T-helper 1 cell treated with Interleukin-12 subunit alpha and Interleukin-12 subunit beta and Interleukin-4 antibody, amounts not matched to agents 30 ng/mL and 1 ng/mL, for 36 hours (primary cell): Measurements from ENCODE around the gene XAB2. TPM values are rescaled to one million over a fixed set of nuclear protein-coding genes. Genes with fewer than 3 reads are reported as not detected.

Experiments used
- intact Hi-C: fragments of 100-400 bp; cut with micrococcal nuclease; formaldehyde crosslinking; loops from one replicate; pipeline ENCODE4 v1.15.1; 2024
- total RNA-seq: library from RNA; stranded (reverse); gene quantifications from 2 replicates; pipeline ENCODE4 v1.2.3, GENCODE V29; 2022

Gene XAB2
- total RNA-seq, 1 donor from 2014 or later = 47.0 TPM

DNA sequence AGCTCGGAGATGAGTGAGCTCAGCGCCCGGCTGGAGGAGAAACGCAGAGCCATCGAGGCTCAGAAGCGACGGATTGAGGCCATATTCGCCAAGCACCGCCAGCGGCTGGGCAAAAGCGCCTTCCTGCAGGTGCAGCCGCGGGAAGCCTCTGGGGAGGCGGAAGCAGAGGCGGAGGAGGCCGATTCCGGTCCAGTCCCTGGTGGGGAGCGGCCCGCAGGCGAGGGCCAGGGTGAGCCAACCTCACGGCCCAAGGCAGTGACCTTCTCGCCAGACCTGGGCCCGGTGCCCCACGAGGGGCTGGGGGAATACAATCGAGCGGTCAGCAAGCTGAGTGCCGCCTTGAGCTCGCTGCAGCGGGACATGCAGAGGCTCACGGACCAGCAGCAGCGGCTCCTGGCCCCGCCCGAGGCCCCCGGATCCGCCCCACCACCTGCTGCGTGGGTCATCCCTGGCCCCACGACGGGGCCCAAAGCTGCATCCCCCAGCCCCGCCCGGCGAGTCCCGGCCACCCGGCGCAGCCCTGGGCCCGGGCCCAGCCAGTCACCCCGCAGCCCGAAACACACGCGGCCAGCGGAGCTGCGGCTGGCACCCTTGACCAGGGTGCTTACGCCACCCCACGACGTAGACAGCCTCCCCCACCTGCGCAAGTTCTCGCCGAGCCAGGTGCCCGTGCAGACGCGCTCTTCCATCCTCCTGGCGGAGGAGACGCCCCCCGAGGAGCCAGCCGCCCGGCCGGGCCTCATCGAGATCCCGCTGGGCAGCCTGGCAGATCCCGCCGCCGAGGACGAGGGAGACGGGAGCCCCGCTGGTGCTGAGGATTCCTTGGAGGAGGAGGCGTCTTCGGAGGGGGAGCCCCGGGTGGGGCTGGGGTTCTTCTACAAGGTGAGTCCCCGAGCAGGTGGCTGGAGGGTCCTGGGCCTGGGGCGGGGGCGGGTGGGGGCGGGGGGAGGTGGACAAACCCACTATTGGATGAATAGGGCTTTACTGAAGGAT lies 16.8 kb downstream of the XAB2 start:
- intact Hi-C loops = no loop called here

DNA sequence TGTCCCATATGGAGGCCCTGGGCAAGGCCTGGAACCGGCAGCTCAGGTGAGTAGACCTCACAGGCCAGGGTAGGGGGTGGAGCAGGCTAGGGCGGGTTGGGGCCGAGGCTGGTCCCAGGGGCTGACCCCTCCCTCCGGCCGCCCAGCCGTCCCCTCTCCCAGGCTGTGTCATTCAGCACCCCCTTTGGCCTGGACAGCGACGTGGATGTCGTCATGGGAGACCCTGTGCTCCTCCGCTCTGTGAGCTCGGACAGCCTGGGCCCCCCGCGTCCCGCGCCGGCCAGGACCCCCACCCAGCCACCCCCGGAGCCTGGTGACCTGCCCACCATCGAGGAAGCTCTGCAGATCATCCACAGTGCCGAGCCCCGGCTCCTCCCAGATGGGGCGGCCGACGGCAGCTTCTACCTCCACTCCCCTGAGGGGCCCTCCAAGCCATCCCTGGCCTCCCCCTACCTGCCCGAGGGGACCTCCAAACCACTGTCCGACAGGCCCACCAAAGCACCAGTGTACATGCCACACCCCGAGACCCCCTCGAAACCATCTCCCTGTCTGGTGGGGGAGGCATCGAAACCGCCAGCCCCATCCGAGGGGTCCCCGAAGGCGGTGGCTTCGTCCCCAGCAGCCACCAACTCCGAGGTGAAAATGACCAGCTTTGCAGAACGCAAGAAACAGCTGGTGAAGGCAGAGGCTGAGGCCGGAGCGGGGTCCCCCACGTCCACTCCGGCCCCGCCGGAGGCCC lies 17.6 kb downstream of the XAB2 start:
- intact Hi-C loops = no loop called here

DNA sequence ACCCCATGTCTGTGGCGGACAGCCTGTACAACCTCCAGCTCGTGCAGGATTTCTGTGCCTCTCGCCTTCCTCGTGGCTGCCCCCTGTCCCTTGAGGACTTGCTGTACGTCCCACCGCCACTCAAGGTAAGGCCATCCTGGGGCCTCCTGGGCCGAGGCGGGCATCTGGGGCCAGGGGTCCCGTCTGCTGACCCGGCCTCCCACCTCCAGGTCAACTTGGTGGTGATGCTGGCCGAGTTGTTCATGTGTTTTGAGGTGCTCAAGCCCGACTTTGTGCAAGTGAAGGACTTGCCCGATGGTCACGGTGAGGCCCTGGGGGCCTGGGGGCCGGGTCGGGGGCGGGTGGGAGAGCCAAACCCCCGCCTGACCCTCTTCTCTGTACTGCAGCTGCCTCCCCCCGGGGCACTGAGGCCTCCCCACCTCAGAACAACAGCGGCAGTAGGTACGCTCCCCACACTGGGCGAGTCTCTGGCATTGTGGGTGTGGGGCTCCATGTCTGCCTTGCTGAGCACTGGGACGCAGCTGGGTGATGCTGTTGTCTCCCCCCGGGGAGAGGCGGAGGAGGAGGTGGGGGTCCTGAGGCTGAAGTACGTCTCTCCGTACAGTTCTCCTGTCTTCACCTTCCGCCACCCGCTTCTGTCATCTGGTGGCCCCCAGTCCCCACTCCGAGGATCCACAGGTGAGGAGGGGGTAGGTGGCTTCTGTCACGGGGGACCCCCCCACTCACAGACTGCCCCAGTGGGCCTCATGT lies 18.7 kb downstream of the XAB2 start:
- intact Hi-C loops = no loop called here

DNA sequence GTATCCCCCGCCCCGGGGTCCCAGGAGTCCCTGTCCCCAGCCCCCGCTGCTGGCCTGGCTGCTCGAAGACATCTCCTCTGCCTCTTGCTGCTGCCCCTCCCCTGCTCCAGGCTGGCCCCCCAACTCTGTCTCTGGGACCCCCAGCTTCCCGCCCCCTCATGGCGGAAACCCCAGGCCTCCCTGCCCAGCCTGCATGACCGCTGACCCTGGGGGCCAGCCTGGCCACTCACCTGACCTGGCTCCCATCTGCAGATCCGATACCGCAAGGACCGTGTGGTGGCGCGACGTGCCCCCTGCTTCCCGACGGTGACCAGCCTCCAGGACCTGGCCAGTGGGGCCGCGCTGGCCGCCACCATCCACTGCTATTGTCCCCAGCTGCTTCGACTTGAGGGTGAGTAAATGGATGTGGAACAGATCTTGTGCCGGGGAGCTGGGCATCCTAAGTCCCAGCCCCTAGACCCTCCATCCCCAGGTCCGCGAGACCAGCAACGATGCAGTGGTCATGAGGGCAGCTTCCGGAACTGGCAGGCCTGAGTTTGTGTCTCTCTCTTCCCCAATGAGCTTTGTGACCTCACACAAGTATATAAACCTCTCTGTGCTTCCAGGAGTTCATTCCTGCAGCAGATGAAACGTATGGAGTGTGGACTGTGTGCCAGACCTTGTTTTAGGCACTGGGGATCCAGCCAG lies 21.3 kb downstream of the XAB2 start:
- intact Hi-C loops = no loop called here

DNA sequence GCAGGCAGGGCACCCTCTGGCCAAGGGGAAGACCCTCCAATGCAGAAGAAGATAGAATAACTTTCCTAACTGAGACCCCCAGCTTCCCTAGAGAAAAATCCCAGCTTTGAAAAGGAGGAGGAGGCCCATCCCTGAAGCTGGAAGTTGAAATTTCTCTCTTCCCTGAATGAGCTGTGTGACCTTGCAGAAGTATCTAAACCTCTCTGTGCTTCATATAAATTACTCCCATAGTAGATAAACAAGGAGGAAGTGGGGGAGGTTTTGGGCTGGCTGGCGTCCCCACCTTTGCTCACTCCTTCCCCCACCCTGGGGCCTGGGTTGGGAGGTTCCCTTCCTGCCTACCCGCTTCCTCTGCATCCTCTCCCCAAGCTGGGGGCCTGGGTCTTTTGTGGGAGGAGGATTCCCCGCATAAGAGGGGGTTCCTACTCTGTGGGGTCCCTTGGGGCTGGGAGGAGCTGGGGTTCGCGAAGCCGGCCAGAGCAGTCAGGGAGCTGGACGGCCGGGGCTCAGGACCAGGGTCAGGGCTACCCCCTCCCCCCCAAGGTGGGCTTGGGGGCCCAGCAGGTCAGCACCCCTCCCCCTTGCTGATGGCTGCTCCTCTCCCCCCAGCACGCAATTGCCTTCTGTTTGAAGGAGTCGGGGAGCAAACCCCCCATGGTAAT lies 22.0 kb downstream of the XAB2 start:
- intact Hi-C loops = no loop called here

DNA sequence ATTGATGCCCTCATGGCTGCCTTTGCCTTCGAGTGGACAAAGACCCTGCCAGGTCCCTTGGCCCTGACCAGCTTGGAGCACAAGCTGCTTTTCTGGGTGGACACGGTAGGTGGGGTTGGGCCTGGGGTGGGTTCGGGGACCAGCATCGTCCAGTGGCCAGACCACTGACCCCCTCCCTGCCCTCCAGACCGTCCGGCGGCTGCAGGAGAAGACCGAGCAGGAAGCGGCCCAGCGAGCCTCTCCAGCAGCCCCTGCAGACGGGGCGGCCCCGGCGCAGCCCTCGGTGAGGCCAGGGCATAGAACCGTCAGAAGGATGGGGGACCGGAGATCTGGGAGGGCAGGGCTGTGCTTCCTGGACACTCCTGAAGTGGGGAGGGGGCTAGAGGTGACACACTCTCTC lies 23.1 kb downstream of the XAB2 start:
- intact Hi-C loops = no loop called here

DNA sequence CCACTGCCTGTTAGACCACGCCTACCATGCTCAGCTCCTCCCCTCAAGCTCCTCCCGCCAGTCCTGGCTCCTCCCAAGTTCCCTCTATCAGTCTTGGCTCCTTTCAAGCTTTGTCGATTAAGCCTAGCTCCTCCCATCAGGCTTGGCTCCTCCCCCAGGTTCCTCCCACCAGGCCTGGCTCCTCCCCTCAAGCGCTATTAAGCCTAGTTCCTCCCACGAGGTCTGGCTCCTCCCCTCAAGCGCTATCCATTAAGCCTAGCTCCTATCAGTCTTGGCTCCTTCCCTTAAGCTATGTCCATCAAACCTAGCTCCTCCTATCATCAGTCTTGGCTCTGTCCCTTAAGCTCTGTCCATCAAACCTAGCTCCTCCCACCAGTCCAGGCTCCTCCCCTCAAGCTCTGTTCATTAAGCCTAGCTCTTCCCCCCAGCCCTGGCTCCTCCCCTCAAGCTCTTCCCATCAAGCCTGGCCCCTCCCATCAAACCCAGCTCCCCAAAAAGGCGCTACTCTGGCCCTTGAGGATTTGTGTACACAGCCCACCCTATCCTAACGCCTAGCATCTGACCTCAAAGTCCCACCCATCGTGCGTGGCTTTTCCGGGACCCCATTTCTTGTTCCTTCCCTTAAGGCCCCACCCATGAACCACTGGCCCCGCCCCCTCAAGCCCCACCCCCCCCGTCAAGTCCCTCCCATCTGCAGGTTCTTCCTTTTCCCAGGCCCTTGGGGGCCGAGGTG lies 23.7 kb downstream of the XAB2 start:
- intact Hi-C loops = no loop called here

DNA sequence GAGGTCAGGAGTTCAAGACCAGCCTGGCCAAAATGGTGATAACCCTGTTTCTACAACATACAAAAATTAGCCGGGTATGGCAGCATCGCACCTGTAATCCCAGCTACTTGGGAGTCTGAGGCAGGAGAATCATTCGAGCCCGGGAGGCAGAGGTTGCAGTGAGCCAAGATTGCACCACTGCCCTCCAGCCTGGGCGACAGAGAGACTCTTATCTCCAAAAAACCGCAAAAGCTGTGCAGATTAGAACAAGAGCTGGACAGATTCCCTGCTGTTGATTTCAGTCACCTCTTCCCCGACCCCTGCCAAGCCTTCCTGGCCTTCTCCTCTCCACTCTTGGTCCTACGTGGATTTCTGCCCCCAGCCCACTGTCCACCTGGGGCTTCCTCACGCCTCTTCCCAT lies 25.4 kb downstream of the XAB2 start:
- intact Hi-C loops = no loop called here

DNA sequence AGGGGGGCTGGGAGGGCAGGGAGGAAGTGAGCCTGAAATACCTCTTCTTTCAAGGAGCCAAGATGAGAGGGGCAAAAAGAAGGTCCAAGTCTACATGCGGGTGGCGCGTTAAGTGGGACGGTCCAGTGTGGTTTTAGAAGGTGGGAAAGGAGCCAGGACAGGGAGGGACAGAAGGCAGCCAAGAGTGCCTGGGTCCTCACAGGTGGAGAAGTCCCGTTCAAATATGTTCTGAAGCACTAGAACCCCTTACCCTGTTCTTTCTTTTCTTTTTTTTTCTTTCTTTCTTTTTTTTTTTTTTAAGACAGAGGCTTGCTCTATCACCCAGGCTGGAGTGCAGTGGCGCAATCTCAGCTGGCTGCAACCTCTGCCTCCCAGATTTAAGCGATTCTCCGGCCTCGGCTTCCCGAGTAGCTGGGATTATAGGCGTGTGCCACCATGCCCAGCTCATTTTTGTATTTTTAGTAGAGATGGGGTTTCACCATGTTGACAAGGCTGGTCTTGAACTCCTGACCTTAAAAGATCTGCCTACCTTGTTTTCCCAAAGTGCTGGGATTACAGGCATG lies 26.3 kb downstream of the XAB2 start:
- intact Hi-C loops = no loop called here

DNA sequence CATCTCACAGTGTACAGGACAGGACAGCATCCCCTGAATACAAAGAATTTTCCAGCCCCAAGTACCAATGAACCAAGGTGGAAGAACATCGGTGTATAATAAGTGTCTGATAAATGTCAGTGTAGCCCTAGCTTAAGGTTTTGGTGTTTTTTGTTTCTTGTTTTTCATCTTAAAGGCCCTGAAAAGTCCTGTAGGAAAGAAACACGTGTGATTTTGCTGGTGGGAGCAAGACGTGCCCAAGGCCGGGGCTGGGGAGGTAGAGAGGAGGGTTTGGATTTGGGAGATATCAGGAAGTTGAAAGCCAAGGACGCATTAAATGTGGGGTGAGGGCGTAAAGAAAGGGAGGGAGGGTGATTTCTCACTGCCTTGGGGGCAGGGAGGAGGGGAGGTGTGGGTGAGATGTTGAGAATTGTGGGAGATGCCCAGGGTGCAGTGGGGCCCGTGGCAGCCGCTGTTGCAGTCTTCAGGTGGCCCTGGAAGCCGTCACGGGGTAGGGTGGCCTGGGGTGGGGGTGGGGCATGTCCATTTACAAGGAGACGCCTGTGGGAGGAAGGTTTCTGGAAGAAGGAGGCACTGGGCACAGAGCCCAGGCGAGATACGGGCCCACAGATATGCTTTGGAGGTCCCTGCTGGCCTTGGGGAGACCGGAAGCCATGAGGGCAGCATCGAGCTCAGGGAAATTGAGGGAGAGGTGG lies 27.0 kb downstream of the XAB2 start:
- intact Hi-C loops = no loop called here

DNA sequence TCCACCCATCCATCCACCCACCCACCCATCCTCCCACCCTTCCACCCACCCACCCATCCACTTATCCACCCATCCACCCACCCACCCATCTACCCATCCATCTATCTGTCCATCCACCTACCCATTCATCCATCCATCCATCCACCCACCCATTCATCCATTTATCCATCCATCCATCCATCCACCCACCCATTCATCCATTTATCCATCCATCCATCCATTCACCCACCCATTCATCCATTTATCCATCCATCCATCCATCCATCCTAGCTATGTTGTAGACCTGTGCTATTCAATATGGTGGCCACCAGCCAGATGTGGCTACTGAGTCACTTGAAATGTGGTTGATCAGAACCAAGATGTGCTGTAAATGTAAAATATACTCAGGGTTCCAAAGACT lies 28.6 kb downstream of the XAB2 start:
- intact Hi-C loops = no loop called here

DNA sequence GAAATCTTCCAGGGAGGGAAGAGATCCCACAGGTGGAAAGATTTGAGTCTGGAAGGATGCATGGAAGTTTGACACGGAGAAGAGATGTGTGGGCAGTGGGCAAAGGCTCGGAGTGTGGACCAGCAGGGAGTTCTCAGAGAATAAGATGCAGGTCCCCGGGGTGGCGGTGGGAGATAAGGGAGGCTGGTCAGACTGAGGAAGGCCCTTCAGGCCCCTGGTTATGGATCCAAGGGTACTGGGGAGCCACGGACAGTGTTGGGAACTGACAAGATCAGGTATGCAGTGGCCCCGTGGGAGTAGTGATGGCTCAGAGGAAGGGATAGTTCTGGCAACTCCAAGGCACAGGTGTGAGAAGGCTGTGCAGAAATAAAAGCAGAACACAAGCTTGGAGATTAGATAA lies 31.2 kb downstream of the XAB2 start:
- intact Hi-C loops = no loop called here

DNA sequence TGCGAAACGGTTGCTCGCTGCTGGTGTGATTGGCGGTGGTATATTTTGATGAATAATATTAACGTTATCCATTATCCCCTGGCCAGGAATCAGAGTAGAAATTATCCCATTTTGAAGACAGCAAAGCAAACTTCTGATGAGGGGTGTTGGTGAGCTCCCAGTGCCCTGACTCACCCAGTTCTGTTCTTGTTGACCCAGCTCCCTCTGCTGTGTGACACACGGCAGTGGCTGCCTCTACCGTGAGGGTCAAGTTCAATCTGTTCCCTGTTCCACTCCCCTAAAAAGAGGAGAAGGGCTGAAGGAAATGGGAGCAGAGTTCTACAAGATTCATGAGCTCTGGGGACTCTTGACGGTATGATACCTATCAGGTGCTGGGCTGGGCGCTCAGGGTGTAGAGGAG lies 31.7 kb downstream of the XAB2 start:
- intact Hi-C loops = no loop called here

DNA sequence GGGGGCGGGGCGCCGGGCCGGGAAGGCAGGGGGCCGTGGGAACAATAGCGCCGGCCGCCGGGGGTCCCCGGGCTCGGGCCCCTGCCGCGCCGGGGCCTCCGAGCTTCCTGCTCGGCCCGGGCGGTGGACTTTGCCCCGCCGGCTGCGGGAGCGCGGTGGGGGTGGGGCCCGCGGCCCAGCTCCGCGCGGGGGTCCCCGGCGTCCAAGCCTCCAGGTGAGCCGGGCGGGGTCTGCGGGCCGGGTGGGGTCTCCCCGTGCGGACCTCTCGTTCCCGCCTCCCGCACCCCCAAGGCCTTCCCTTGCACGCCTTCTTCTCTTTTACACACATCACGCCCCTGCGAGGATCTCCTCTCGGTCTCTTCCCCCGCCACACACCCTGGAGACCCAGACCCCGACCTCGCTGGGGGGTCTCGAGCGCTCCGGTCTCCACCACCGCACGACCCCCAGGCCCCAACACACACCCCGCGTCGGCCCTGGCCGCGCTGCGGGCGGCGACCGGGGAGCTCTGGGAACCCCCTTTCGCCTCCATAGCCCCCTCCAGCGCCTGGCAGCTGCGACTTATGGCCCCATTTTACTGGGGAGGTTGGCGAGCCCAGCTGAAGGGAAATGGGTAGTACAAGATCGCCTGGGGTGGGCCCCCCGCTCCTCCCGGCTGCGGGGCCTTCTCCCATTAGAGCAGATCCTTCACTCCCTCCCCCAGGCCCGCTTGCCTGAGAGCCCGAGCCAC lies 33.0 kb downstream of the XAB2 start:
- intact Hi-C loops = no loop called here

DNA sequence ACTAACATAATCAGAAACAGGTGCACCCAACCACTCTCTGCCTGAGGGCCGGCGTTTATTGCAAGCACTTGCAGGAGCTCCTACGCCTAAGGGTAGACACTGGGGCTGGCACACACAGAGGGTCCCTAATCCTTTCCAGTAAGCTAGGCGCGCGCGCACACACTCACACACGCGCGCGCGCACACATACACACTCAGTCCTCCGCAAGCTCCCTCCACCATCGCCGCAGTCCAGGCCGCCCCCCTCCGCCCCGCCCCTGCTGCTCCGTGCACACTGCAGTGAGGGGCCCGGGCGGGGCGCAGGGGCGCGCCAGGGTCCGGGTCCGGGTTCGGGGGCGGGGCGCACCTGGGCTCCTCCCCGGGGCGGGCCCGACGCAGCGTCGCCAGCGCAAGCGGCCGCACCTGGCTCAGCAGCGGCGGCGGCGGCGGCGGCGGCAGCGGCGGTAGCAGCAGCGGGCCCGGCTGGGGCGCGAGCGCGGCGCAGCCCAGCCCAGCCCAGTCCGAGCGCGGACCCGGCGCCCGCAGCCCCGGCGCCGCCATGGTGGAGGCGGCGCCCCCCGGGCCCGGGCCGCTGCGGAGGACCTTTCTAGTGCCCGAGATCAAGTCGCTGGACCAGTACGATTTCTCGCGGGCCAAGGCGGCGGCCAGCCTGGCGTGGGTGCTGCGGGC lies 33.7 kb downstream of the XAB2 start, which contains the start of gene CAMSAP3:
Gene CAMSAP3, plus strand, starts transcription at position 398 of the 668 bp plus-strand sequence. Its CDS starts 140 bp downstream, at position 538.
- intact Hi-C loops = no loop called here

DNA sequence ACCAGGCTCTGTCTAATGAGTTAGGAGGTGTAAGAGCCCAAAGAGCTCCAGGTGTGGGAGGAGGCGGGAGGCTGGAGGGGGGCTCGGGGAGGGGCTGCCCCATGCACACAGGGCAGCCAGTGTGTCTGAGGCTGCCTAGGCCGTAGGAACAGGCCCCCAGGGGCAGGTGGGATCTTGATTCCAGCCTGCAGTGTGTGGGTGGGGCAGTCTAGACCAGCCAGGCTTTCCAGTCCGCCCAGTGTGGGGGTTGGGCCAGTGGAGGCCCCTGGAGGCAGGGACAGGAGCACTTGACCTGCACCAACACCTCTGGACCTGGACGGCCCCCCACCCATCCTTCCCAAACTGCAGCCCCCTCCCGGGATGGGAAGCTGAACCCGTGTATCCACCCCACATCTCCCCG lies 39.1 kb downstream of the XAB2 start:
- intact Hi-C loops = no loop called here

DNA sequence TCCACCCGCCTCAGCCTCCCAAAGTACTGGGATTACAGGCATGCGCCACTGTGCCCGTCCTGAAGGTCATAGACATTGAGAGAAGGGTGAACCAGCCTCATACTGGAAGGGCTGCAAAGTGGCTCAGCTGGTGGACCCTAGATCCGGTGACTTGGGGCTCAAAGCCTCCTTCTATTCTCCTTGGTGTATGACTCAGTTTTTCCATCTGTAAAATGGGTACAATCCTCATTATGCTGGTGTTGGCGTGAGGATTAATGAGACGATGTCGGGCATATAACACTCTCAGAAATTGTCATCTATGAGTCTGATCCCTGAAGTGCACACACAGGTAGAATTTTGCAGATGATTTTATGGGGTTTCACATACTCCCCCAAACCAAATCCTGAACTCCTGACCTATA lies 39.5 kb downstream of the XAB2 start:
- intact Hi-C loops = no loop called here

DNA sequence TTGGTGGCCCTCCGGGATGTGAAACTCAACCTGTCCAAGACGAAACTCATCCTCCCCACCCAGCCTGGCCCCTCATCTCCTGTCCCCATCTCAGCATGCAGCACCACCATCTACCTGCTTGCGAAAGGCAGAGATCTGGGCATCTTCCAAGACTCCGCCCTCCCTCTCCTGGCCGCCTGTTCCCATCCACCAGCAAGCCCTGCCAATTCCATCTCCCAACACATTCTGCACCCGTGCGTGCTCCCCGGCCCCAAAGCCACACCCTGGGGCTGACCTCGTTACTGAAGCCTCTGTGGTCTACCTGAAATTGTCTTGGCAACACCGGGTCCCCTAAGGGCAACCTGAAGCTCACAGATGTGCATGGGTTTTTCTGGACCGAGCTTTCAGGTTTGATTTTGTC lies 46.9 kb downstream of the XAB2 start:
- intact Hi-C loops = no loop called here
